IPS-18c (cell line): ENCODE measurements around the gene PRR36.
"Not testable (repeated sequence)": the region's sequence is repeated elsewhere in the genome, so short reads cannot be mapped to it uniquely, and the experiment has no call there.

Experiments
- H3K4me3 ChIP-seq: 2 replicates; pipeline ENCODE4 v1.7.0; 2013; ENCODE audit warnings: low read depth, mild to moderate bottlenecking, low read length, moderate library complexity; ENCODE audit not compliant: insufficient read depth
- H3K9me3 ChIP-seq: one replicate; pipeline ENCODE4 v1.6.1; 2013; ENCODE audit warnings: mild to moderate bottlenecking, low read length, moderate library complexity; ENCODE audit not compliant: control insufficient read depth, insufficient read depth

The PRR36 gene

DNA sequence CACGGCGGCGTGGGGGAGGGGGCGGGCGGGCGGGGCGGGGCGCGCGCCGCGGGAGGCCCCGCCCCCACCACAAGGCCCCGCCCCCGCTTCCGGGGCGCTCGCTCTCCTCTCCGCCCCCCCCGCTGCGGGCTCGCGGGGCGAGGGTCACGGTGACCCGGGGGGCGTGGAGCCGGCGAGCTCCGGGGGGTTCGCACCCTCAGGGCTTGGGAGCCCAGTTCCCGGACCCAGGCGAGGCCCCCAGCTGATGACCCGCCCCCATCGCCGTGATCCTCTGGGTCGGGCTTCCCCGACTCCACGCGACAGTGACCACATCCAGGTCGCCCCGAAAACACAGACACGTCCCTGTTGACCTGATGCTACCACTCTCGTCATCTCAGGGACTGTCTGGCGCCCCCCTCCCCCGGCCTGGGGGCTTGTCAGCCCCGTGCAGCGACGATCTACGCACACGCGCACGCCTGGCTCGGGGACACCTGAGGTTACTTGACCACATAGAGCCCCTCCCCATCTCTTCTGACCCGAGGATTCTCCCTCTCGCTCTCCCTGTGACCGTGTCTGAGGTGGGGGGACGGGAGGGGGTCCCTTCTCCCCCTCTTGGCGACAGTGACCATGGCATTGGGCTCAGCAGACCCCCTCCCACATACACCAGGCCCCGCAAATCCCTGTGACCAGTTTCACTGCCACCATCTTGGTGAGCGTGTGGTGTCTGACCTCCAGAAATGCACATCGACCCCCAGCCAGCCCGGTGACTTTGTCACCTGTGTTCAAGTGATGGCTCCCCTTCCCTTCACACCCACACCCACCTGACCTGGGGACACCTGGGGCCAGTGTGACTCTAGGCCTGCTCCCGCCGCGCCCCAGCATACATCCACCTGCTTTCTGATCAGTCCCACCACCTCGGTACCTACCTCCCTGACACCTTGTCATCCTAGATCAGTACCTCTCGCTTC, 30.2 kb upstream of the PRR36 start:
- H3K4me3 ChIP-seq, result peak overlapping the region; percentile 82
- H3K9me3 ChIP-seq, result no peaks in the 10 kb centered on the region

DNA sequence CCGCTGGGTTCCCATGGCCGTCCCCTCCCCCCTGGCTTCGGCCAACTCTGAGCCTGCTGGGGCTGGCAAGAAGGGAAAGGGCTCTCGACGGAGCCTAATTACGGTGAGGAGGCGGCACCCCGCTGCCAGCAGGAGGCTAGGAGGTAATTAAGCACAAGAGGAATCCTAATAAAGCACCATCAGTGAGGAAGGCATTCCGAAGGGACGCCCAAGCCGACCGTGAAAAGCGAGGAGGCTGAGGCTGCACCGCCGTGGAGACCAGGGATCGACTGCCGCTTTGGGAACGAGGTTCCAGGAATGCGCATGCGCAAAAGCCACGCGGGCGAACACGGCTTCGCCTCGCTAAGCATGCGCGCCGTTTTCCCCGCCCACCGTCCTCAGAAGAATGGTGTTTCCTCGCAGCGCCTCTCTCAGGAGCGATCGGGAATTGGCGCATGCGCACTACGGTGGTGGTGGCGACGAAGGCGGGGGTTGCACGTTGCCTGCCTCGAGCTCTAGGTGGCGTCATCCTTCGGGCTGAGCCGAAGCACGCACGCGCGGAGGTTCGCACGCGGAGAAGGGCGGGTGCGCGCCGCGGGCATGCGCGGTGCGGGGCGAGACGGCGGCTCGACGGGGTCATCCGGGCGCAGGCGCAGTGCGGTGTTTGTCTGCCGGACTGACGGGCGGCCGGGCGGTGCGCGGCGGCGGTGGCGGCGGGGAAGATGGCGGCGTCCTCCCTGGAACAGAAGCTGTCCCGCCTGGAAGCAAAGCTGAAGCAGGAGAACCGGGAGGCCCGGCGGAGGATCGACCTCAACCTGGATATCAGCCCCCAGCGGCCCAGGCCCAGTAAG, 29.3 kb upstream of the PRR36 start, which contains the start of gene MAP2K7:
MAP2K7 (plus strand) TSS at position 634 of the 830 bp plus-strand sequence; CDS start at position 702, 68 bp downstream.
- H3K9me3 ChIP-seq, result no peaks in the 10 kb centered on the region
- peak within 1 kb of the TSS; percentile 82 for H3K4me3 ChIP-seq

DNA sequence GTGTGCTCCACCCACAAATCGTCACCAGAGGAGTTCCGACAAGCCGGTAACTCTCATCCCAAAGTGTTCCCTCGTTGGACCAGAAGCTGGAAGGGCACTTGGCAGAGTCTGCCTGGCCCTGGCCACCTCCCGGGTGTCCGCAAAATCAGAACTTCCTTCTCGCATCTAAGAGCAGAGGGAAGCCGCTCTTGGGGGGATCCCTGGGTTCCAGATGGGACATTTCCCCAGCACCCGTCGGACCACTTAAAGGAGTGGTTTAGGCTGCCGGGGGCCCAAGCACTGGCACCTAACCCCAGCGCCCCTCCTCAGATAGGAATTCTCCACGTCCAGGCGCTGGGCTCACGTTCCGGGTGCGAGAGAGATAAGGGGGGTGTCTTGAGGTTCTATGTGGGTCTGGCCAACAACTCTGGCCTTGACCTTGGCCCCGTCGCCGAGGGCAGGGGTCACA, 28.6 kb upstream of the PRR36 start:
- Histone ChIP-seq H3K4me3 (peak overlapping the region; percentile 59; the same call in 1 of the 2 replicates), H3K9me3 (no peaks in the 10 kb centered on the region)

DNA sequence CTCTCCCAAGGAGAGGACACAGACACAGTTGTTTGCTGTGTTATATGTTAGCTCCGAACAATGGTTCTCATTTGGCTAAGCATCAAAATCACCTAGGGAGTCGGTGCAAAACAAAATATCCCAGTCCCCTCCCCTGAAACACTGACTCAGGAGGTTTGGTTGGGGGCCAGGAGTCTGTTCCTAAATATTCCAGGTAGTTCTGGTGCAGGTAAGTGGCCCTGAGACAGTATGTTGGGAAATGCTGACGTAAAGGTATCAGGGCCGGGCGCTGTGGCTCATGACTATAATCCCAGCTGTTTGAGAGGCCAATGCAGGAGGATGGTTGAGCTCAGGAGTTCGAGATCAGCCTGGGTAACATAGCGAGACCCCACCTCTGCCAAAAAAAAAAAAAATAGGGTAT, 27.1 kb upstream of the PRR36 start:
- Histone ChIP-seq H3K4me3 (no peak overlapping the region), H3K9me3 (no peaks in the 10 kb centered on the region)

DNA sequence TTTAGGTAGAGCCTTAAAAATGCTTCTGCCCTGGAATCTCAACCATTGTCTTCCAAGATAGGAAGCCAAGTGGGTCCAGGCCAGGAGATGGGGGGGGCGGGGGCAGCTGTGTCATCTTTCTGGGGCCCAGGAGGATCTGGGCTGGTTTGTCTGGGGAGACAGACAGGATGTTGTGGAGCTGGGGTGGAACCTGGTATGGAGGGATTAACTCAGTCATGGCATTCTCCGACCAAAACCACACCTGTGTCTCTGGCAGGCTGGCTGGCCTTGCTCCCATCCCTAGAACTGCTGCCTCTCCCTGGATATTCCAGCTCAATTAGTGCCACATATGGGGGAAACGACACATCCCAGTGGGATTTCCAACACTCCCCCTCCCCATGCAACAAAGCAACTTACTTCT, 26.7 kb upstream of the PRR36 start:
- H3K9me3 ChIP-seq, result no peaks in the 10 kb centered on the region
- no peak overlapping the region for H3K4me3 ChIP-seq

DNA sequence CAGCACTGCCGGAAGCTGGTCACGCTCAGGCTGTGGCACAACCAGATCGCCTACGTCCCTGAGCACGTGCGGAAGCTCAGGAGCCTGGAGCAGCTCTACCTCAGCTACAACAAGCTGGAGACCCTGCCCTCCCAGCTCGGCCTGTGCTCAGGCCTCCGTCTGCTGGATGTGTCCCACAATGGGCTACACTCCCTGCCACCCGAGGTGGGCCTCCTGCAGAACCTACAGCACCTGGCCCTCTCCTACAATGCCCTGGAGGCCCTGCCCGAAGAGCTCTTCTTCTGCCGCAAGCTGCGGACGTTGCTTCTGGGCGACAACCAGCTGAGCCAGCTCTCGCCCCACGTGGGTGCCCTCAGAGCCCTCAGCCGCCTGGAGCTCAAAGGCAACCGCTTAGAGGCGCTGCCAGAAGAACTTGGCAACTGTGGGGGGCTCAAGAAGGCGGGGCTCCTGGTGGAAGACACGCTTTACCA, 26.2 kb upstream of the PRR36 start:
- Histone ChIP-seq H3K4me3 (no peak overlapping the region), H3K9me3 (no peaks in the 10 kb centered on the region)

DNA sequence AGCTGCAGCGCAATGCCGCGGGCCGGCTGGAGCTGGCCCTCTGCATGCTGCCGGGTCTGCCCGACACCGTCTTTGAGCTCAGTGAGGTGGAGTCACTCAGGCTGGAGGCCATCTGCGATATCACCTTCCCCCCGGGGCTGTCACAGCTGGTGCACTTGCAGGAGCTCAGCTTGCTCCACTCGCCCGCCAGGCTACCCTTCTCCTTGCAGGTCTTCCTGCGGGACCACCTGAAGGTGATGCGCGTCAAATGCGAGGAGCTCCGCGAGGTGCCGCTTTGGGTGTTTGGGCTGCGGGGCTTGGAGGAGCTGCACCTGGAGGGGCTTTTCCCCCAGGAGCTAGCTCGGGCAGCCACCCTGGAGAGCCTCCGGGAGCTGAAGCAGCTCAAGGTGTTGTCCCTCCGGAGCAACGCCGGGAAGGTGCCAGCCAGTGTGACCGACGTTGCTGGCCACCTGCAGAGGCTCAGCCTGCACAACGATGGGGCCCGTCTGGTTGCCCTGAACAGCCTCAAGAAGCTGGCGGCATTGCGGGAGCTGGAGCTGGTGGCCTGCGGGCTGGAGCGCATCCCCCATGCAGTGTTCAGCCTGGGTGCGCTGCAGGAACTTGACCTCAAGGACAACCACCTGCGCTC, 25.7 kb upstream of the PRR36 start:
- H3K9me3 ChIP-seq, result no peaks in the 10 kb centered on the region
- H3K4me3 ChIP-seq, result no peak overlapping the region

DNA sequence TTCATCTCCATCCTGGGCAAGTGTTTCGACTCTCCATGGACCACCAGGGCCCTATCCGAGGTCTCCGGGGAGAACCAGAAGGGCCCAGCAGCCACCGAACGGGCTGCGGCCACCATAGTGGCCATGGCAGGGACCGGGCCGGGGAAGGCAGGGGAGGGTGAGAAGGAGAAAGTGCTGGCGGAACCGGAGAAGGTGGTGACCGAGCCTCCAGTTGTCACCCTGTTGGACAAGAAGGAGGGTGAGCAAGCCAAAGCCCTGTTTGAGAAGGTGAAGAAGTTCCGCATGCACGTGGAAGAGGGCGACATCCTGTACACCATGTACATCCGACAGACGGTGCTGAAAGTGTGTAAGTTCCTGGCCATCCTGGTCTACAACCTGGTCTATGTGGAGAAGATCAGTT, 24.8 kb upstream of the PRR36 start:
- Histone ChIP-seq H3K4me3 (no peak overlapping the region), H3K9me3 (no peaks in the 10 kb centered on the region)

DNA sequence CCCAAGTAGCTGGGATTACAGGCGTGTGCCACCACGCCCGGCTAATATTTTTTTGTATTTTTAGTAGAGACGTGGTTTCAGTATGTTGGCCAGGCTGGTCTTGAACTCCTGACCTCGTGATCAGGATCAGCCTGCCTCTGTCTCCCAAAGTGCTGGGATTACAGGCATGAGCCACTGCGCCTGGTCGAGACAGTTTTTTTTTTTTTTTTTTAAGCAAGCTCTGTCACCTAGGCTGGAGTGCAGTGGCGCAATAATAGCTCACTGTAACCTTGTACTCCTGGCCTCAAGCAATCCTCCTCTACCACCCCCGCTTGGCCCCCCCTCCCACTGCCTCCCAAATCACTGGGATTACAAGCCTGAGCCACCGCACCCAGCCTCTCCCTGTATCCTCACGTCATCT, 23.1 kb upstream of the PRR36 start:
- Histone ChIP-seq H3K9me3 (no peaks in the 10 kb centered on the region), H3K4me3 (no peak overlapping the region)

DNA sequence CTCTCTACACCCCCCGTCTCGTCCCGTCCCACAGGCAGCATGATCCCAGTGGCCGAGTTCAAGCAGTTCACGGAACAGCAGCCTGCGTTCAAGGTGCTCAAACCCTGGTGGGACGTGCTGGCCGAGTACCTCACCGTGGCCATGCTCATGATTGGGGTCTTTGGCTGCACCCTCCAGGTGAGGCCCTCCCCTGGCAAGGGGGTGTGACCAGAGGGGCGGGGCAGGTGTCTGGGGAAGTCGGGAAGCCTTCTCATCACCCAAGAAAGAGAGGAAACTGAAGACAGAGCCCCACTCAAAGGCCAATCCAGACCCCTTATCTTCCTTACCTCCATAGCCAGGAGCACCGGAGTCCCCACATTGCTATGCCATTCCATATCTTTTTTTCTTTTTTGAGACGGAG, 21.4 kb upstream of the PRR36 start:
- Histone ChIP-seq H3K4me3 (no peak overlapping the region), H3K9me3 (no peaks in the 10 kb centered on the region)

DNA sequence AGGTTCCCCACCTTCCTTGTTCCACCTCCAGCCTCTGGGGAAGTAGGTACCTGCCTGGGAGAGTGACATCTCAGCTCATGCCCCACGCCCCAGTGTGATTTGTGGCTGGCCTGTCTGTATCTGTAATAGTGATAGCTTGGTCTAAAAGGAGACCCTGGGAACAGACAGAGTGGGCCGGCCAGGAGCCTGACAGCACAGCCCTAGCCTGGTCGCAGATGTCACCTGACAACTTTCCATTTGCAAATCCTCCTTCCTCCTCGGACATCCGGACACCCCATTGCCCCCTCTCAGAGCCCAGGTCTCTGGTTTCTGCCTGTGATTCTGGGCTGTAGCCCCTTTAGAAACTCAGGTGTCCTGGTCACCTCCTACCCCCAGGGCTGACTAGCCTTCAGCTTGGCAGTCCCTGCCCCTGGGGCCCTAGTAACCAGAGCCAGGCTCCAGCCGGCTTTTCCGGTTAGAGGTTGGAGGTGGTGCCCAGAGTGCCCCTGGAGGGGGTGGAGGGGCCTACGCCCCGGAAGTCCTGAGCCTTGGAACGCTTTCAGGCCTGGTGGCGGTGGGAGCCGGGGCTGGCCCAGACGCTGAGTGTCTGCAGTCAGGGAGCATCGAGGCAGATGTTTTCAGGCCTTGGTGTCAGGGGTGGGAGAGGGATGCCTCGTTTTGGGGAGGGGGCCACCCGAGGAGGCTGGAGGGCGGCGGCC, 20.6 kb upstream of the PRR36 start:
- Histone ChIP-seq H3K4me3 (no peak overlapping the region), H3K9me3 (no peaks in the 10 kb centered on the region)

DNA sequence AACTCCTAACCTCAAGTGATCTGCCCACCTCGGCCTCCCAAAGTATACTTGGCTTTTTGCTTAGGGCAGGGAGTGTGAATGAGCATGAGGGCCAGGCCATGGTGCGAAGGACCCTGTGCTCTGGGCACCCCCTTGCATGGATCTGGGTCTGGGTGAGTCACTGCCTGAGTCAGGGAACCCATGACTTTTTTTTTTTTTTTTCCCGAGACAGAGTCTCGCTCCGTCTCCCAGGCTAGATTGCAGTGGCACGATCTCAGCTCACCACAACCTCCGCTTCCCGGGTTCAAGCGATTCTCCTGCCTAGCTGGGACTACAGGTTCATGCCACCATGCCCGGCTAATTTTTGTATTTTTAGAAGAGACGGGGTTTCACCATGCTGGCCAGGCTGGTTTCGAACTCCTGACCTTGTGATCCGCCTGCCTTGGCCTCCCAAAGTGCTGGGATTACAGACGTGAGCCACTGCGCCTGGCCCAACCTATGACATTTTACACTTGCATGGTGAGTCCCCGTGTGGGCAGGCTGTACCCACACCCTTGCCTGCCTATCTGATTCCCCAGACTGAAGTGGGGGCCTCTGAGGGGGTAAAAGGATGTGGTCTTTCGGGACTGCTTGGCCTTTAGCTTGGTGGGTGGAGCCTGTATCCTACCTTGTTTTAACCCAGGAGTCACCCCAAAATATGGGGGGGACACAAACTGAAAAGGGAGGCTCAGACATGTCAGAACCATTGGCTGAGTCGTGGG, 19.3 kb upstream of the PRR36 start:
- not testable (repeated sequence) for H3K9me3 ChIP-seq, H3K4me3 ChIP-seq

DNA sequence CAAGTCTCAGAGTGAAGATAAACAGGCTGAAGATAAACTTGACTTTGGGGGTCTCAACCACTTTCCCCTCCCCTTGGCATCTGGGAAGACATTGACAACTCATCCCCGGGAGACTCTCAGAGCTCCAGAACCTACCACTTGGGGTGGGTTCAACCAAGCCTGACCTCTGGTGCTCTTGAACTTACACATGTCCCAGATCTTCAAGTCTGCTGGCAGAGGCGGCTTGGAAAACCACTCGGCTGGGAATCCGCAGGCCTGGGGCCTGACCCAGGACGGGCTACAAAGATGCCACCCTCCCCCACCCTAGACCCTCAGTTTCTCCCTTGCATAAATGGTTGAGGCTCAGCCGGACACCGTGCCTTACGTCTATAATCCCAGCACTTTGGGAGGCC, 14.6 kb upstream of the PRR36 start:
- Histone ChIP-seq H3K9me3 (no peaks in the 10 kb centered on the region), H3K4me3 (peak overlapping the region; percentile 63)

DNA sequence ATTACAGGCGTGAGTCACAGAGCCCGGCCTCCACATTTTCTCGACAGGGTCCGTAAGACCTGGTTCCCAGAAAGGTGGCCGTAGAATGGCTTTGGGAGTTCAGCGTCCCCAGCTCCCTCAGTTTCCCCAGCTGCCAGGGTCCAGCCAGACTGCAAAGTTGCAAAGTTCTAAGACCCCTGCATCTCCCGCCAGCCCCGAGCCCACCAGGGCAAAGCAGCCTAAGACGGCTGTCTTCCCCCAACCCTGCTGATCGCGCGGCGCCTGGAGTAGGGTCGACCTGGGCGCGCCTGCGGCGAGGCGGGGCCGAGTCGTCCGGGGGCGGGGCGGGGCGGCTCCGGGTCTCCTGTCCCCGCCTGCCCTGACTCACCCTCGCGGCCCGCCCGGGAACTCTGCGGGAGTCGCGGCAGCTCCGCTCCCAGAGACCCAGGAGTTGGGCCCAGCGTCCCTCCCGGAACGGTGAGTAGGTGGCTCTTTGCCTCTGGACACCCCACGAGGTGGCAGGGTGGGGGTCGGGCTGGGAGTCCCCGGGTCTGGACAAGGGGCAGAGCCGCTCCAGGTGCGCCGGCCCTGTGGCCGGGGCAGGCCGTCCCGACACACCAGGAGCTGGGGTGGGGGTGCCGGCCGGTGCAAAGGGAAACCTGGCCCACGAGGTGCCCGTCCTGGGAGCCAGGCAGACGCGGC, 14.1 kb upstream of the PRR36 start, which contains the start of gene LRRC8E:
LRRC8E (plus strand) TSS at position 366 of the 681 bp plus-strand sequence. CDS start 7,094 bp downstream, outside the sequence.
- Histone ChIP-seq H3K4me3 (peak within 1 kb of the TSS; percentile 63), H3K9me3 (no peaks in the 10 kb centered on the region)

DNA sequence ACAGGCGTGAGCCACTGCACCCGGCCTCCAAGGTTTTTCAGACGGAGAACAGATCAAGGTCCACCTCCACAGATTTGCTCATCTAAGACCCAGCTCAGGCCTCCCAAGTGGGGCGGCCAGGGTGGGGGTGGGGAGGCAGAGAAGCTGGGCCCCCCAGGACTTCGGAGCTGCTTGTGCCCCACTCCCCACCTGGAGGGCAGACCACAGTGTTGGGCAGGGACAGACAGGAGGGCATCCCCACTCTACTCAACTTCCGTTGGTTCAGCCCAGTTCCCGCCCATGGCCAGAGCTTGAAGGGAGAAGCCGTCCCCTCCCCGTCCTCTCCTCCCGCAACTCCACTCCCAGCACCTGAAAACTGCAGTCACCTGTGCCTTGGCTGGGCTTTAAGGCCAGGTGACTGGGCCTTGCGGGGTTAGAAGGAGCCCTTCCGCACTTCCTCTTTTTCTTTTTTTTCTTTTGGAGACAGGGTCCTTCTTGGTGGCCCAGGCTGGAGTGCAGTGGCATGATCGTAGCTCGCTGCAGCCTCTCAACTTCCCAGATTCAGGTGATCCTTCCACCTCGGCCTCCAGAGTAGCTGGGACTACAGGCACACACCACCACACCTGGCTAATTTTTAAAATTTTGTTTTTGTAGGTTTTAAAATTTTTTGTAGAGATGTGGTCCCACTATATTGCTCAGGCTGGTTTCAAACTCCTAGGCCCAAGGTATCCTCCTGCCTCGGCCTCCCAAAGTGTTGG, 13.4 kb upstream of the PRR36 start:
- no peaks in the 10 kb centered on the region for H3K9me3 ChIP-seq
- H3K4me3 ChIP-seq, result peak overlapping the region; percentile 63
